Uterus (tissue), 4 donors: ENCODE results near the gene HYI. TPM values are rescaled to one million over a fixed set of nuclear protein-coding genes. Genes with fewer than 3 reads are reported as not detected.
"Not testable (repeated sequence)": the region's sequence is repeated elsewhere in the genome, so short reads cannot be mapped to it uniquely, and the experiment has no call there.

Experiments used
- DNase-seq, 2 donors: peaks; one replicate each; pipeline ENCODE4 v3.0.0-alpha.2; 2019 to 2020
- H3K27ac ChIP-seq, 2 donors: fragments of 200-600 bp; sonication (generic); 1 replicate in 1 of 2; 2 replicates in 1 of 2; pipeline ENCODE4 v1.5.1; 2016 to 2018
- H3K27me3 ChIP-seq, 2 donors: fragments of 200-600 bp; sonication (generic); one replicate each; pipeline ENCODE4 v1.5.1; 2018 to 2019; ENCODE audit warnings: control low read depth in 1 of 2
- H3K36me3 ChIP-seq, 2 donors: fragments of 200-600 bp; sonication (generic); one replicate each; pipeline ENCODE4 v1.5.1; 2019; ENCODE audit warnings: control low read depth in 1 of 2
- H3K4me1 ChIP-seq, 2 donors: fragments of 200-600 bp; sonication (generic); one replicate each; pipeline ENCODE4 v1.5.1; 2018 to 2019; ENCODE audit warnings: control low read depth in 1 of 2
- H3K4me3 ChIP-seq, 2 donors: fragments of 200-600 bp; sonication (generic); 1 replicate in 1 of 2; 2 replicates in 1 of 2; pipeline ENCODE4 v1.5.1; 2018 to 2019; ENCODE audit warnings: mild to moderate bottlenecking in 1 of 2
- H3K9me3 ChIP-seq, 2 donors: fragments of 200-600 bp; sonication (generic); one replicate each; pipeline ENCODE4 v1.5.1; 2019; ENCODE audit warnings: control low read depth in 1 of 2
- CTCF ChIP-seq, 4 experiments: fragments of 200-600 bp in 2 of 4; fragments of 450-650 bp in 2 of 4; sonication (generic) in 2 of 4; IDR thresholded peaks; one replicate each; pipeline ENCODE4 v1.5.1; 2016 to 2019; ENCODE audit warnings: antibody characterized with exemption in 4 of 4, mild to moderate bottlenecking in 2 of 4, moderate library complexity in 1 of 4
- POLR2A ChIP-seq, 2 donors: fragments of 450-650 bp; IDR thresholded peaks; one replicate each; pipeline ENCODE4 v1.6.1; 2016; ENCODE audit warnings: antibody characterized with exemption in 2 of 2, mild to moderate bottlenecking in 1 of 2, moderate library complexity in 1 of 2
- intact Hi-C: fragments of 100-400 bp; cut with DNase I; formaldehyde crosslinking; loops from one replicate; pipeline ENCODE4 v1.15.1; 2023; ENCODE audit warnings: low total_unique reads
- total RNA-seq, 4 donors: library from RNA; depleted of rRNA in 3 of 4; stranded (reverse); fragments of >200 nt in 3 of 4; gene quantifications; one replicate each; pipeline versions ENCODE4 v1.1.0 to v1.2.4, GENCODE V29; 2014 to 2023
- donor health status: DM: yes; HTN: yes; CAD: no.

HYI gene
- total RNA-seq, 4 donors from 2014 or later = 34.8 to 84.7 (median 70.5) TPM

- Histone ChIP-seq H3K27ac (no peak overlapping the region), H3K4me3 (no peak overlapping the region), H3K4me1 (no peaks in the 10 kb centered on the region), H3K9me3 (no peaks in the 10 kb centered on the region), H3K27me3 (no peaks in the 10 kb centered on the region), H3K36me3 (no peaks in the 10 kb centered on the region)
- DNase-seq = no peak
- TF ChIP-seq CTCF (IDR thresholded peaks at IDR 0.05) (no peak), POLR2A (IDR thresholded peaks at IDR 0.05) (no peak)
- intact Hi-C loops = no loop called here
These were observed 25.7 kb upstream of the HYI start for GRCh38 chr1:43479414-43479813.

GRCh38 chr1:43477716-43478115 is 24.0 kb upstream of the HYI start:
- Histone ChIP-seq H3K4me3 (no peak overlapping the region), H3K27me3 (no peaks in the 10 kb centered on the region), H3K9me3 (no peaks in the 10 kb centered on the region), H3K4me1 (no peaks in the 10 kb centered on the region), H3K27ac (no peak overlapping the region), H3K36me3 (no peaks in the 10 kb centered on the region)
- intact Hi-C loops = no loop called here
- no peak for DNase-seq
- TF ChIP-seq CTCF (IDR thresholded peaks at IDR 0.05) (no peak), POLR2A (IDR thresholded peaks at IDR 0.05) (no peak)

- H3K27me3 ChIP-seq, H3K4me3 ChIP-seq, DNase-seq, H3K4me1 ChIP-seq, H3K9me3 ChIP-seq, intact Hi-C loops, H3K36me3 ChIP-seq, H3K27ac ChIP-seq: not testable (repeated sequence)
These were observed 22.1 kb upstream of the HYI start for GRCh38 chr1:43475611-43476401.

GRCh38 chr1:43473463-43473862 is 19.7 kb upstream of the HYI start:
- TF ChIP-seq POLR2A (IDR thresholded peaks at IDR 0.05) (no peak), CTCF (IDR thresholded peaks at IDR 0.05) (no peak)
- Histone ChIP-seq H3K9me3 (no peaks in the 10 kb centered on the region), H3K4me3 (no peak overlapping the region), H3K4me1 (no peaks in the 10 kb centered on the region), H3K27me3 (no peaks in the 10 kb centered on the region), H3K27ac (no peak overlapping the region), H3K36me3 (no peaks in the 10 kb centered on the region)
- intact Hi-C loops = no loop called here
- DNase-seq = no peak

- H3K9me3 ChIP-seq, H3K36me3 ChIP-seq, intact Hi-C loops, H3K4me3 ChIP-seq, H3K4me1 ChIP-seq, H3K27me3 ChIP-seq, DNase-seq, H3K27ac ChIP-seq: not testable (repeated sequence)
These were observed 18.9 kb upstream of the HYI start for GRCh38 chr1:43472463-43473151.

GRCh38 chr1:43472087-43472462 is 18.3 kb upstream of the HYI start:
- Histone ChIP-seq H3K4me1 (no peaks in the 10 kb centered on the region), H3K27me3 (no peaks in the 10 kb centered on the region), H3K4me3 (no peak overlapping the region), H3K36me3 (no peaks in the 10 kb centered on the region), H3K9me3 (no peaks in the 10 kb centered on the region), H3K27ac (no peak overlapping the region)
- DNase-seq = no peak
- no peak for TF ChIP-seq CTCF (IDR thresholded peaks at IDR 0.05)
- TF ChIP-seq POLR2A (IDR thresholded peaks at IDR 0.05) = no peak
- intact Hi-C loops = no loop called here
